Right atrium auricular region (tissue), 2 donors: ENCODE results near the gene IFI35. TPM values are rescaled to one million over a fixed set of nuclear protein-coding genes. Genes with fewer than 3 reads are reported as not detected.
"Not testable (repeated sequence)": the region's sequence is repeated elsewhere in the genome, so short reads cannot be mapped to it uniquely, and the experiment has no call there.

Source experiments
- DNase-seq: peaks from one replicate; pipeline ENCODE4 v3.0.0-alpha.2; 2019; ENCODE audit warnings: low spot score
- H3K27ac ChIP-seq, 2 donors: fragments of 200-600 bp; sonication (generic); 1 replicate in 1 of 2; 2 replicates in 1 of 2; pipeline ENCODE4 v1.5.1; 2016 to 2019
- H3K27me3 ChIP-seq, 2 donors: fragments of 200-600 bp; sonication (generic); one replicate each; pipeline versions ENCODE4 v1.5.1 to v1.6.0; 2017 to 2019
- H3K36me3 ChIP-seq: fragments of 200-600 bp; sonication (generic); one replicate; pipeline ENCODE4 v1.5.1; 2016
- H3K4me1 ChIP-seq, 2 donors: fragments of 200-600 bp; sonication (generic); one replicate each; pipeline versions ENCODE4 v1.5.1 to v1.6.0; 2017 to 2019
- H3K4me3 ChIP-seq, 2 donors: fragments of 200-600 bp; sonication (generic); 1 replicate in 1 of 2; 2 replicates in 1 of 2; pipeline ENCODE4 v1.5.1; 2017 to 2019; ENCODE audit warnings: mild to moderate bottlenecking in 1 of 2, moderate library complexity in 1 of 2
- H3K9me3 ChIP-seq, 2 donors: fragments of 200-600 bp; sonication (generic); one replicate each; pipeline ENCODE4 v1.5.1; 2019
- CTCF ChIP-seq, 2 donors: fragments of 200-600 bp; sonication (generic); IDR thresholded peaks; one replicate each; pipeline ENCODE4 v1.5.1; 2019; ENCODE audit warnings: antibody characterized with exemption in 2 of 2
- total RNA-seq, 2 donors: library from RNA; depleted of rRNA; stranded (reverse); fragments of >200 nt; gene quantifications; one replicate each; pipeline ENCODE4 v1.1.0, GENCODE V29; 2016

IFI35 gene
- 10 to 100 TPM; 11.4 to 19.0 TPM for total RNA-seq

- Histone ChIP-seq H3K9me3 (no peaks in the 10 kb centered on the region), H3K4me1 (peaks cover 0 to 33% of the 10 kb centered on the region in 2 donors), H3K36me3 (peaks cover 20% of the 10 kb centered on the region), H3K27ac (peak within 1 kb of the TSS; percentile 82 to 88), H3K4me3 (peak within 1 kb of the TSS; percentile 55 to 64), H3K27me3 (no peaks in the 10 kb centered on the region)
- TF ChIP-seq CTCF (IDR thresholded peaks at IDR 0.05): peak; percentile 15 to 77
- peak; percentile 92 for DNase-seq
These were observed at the start of gene IFI35 for GRCh38 chr17:43006639-43007551. Gene IFI35, plus strand, starts transcription at chr17:43006784. Its CDS starts 164 bp downstream, at chr17:43006948.

- Histone ChIP-seq H3K9me3 (no peaks in the 10 kb centered on the region), H3K27me3 (no peaks in the 10 kb centered on the region), H3K36me3 (peaks cover 26% of the 10 kb centered on the region), H3K4me1 (peaks cover 0 to 12% of the 10 kb centered on the region in 2 donors), H3K4me3 (peak within 1 kb of the TSS; percentile 68 to 70), H3K27ac (peak within 1 kb of the TSS; percentile 81 to 88)
- DNase-seq: peak; percentile 90
- TF ChIP-seq CTCF (IDR thresholded peaks at IDR 0.05): peak in 1 of 2 donors; percentile 16
These were observed 42.2 kb upstream of the IFI35 start, which contains the start of gene AARSD1 for GRCh38 chr17:42964161-42964932. Gene AARSD1, minus strand, starts transcription at chr17:42964454. Its CDS starts 14 bp downstream, at chr17:42964440.

DNA sequence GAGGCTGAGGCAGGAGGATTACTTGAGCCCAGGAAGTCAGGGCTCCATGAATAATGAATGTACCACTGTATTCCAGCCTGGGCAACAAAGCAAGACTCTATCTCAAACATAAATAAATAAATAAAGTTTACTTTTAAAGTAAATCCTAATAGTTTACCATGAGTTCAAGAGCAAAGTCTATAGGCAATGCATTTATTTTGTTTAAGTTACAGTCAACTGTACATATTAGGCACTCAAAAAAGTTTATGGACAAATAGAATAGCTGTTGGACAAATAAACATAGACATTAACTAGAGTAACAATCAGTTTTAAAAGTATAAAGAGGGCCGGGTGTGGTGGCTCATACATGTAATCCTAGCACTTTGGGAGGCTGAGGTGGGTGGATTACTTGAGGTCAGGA, 38.7 kb upstream of the IFI35 start:
- no peaks in the 10 kb centered on the region for H3K9me3 ChIP-seq
- H3K4me1 ChIP-seq: peaks cover 0 to 12% of the 10 kb centered on the region in 2 donors
- no peak overlapping the region for H3K4me3 ChIP-seq
- no peak for DNase-seq
- no peaks in the 10 kb centered on the region for H3K36me3 ChIP-seq
- TF ChIP-seq CTCF (IDR thresholded peaks at IDR 0.05): no peak
- H3K27me3 ChIP-seq: no peaks in the 10 kb centered on the region
- H3K27ac ChIP-seq: no peak overlapping the region

DNA sequence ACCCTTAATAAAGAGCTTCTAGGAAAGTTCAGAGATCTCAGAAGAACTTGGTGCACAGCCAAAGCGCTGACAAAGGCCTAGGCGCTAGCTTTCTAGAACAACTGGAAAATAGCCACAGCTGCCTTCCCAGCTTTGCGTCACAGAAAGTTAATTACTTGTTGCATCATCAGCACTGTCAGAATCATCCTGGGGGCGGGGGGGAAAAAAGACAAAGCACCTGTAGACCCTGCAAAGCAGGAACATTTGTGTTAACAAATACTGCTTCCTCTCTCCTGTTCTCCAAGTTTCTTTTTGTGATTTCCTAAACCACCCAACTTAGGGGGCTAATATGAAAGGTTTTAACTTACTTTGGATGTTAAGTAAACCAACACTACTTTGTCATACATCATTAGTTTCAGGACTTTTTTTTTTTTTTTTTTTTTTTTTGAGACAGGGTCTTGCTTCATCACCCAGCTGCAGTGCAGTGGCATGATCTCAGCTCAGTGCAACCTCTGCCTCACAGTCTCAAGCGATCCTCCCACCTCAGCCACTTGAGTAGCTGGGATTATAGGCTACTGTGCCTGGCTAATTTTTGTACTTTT, 37.5 kb upstream of the IFI35 start:
- Histone ChIP-seq H3K9me3 (no peaks in the 10 kb centered on the region), H3K27ac (no peak overlapping the region), H3K4me1 (peaks cover 0 to 4% of the 10 kb centered on the region in 2 donors), H3K4me3 (no peak overlapping the region), H3K36me3 (no peaks in the 10 kb centered on the region), H3K27me3 (no peaks in the 10 kb centered on the region)
- no peak for DNase-seq
- no peak for TF ChIP-seq CTCF (IDR thresholded peaks at IDR 0.05)

DNA sequence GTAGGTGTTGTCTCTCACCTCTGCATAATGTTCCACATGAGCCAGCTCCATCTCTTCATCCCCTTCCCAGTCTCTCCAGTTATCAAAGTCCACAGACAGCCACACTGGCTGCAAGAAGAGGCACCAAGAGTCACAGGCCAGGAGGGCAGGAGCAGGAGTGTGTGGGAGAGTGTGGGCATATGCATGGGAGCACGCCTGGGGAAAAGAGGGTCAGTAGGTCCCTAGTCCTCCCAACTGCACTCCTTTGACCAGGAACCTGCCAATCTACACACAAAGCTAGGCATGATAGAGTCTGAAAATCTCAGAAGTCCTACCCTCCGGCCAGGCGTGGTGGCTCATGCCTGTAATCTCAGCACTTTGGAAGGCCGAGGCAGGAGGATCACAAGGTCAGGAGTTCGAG, 35.0 kb upstream of the IFI35 start:
- Histone ChIP-seq H3K27me3 (no peaks in the 10 kb centered on the region), H3K36me3 (no peaks in the 10 kb centered on the region)
- no peak for DNase-seq

DNA sequence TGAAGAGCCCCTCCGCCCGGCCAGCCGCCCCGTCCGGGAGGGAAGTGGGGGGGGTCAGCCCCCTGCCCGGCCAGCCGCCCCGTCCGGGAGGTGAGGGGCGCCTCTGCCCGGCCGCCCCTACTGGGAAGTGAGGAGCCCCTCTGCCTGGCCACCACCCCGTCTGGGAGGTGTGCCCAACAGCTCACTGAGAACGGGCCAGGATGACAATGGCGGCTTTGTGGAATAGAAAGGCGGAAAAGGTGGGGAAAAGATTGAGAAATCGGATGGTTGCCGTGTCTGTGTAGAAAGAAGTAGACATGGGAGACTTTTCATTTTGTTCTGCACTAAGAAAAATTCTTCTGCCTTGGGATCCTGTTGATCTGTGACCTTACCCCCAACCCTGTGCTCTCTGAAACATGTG, 33.3 kb upstream of the IFI35 start:
- not testable (repeated sequence) for H3K9me3 ChIP-seq, H3K27me3 ChIP-seq, H3K4me3 ChIP-seq, H3K4me1 ChIP-seq, H3K36me3 ChIP-seq, DNase-seq, H3K27ac ChIP-seq

More for the DNA sequence above, 35.0 kb upstream of the IFI35 start:
- Histone ChIP-seq H3K27ac (no peak overlapping the region), H3K9me3 (no peaks in the 10 kb centered on the region), H3K4me1 (no peaks in the 10 kb centered on the region), H3K4me3 (no peak overlapping the region)
- no peak for TF ChIP-seq CTCF (IDR thresholded peaks at IDR 0.05)
